Transverse colon (tissue), 4 donors: ENCODE results near the gene BAHCC1. TPM values are rescaled to one million over a fixed set of nuclear protein-coding genes. Genes with fewer than 3 reads are reported as not detected.

Experiments used
- DNase-seq: peaks from one replicate; pipeline ENCODE4 v3.0.0-alpha.2; 2019
- H3K27ac ChIP-seq, 4 donors: fragments of 200-600 bp; sonication (generic); 2 replicates each; pipeline ENCODE4 v1.5.1; 2016 to 2018; ENCODE audit warnings: inconsistent platforms in 4 of 4
- H3K27me3 ChIP-seq: fragments of 200-600 bp; sonication (generic); 2 replicates; pipeline ENCODE4 v1.5.1; 2017; ENCODE audit warnings: inconsistent platforms
- H3K36me3 ChIP-seq, 4 donors: fragments of 200-600 bp; sonication (generic); 2 replicates each; pipeline ENCODE4 v1.5.1; 2017 to 2019; ENCODE audit warnings: inconsistent platforms in 4 of 4
- H3K4me1 ChIP-seq, 4 donors: fragments of 200-600 bp; sonication (generic); 2 replicates each; pipeline ENCODE4 v1.5.1; 2017 to 2020; ENCODE audit warnings: inconsistent platforms in 4 of 4
- H3K4me3 ChIP-seq, 4 donors: fragments of 200-600 bp; sonication (generic); 1 replicate in 1 of 4; 2 replicates in 3 of 4; pipeline versions ENCODE4 v1.5.1 to v1.6.1; 2017 to 2019; ENCODE audit warnings: inconsistent platforms in 4 of 4
- H3K9me3 ChIP-seq, 2 donors: fragments of 200-600 bp; sonication (generic); 2 replicates each; pipeline ENCODE4 v1.5.1; 2017 to 2019; ENCODE audit warnings: inconsistent platforms in 2 of 2
- CTCF ChIP-seq, 5 experiments: fragments of 200-600 bp in 3 of 5; fragments of 450-650 bp in 2 of 5; sonication (generic) in 3 of 5; IDR thresholded peaks; 1 replicate in 2 of 5; 2 replicates in 3 of 5; pipeline ENCODE4 v1.5.1; 2016 to 2017; ENCODE audit warnings: antibody characterized with exemption in 5 of 5, inconsistent platforms in 3 of 5, mild to moderate bottlenecking in 2 of 5, moderate library complexity in 1 of 5
- EP300 ChIP-seq: sonication (generic); formaldehyde crosslinking; IDR thresholded peaks from one replicate; pipeline ENCODE4 v1.6.1; 2017; ENCODE audit warnings: antibody characterized with exemption, low read depth
- POLR2A ChIP-seq: fragments of 450-650 bp; IDR thresholded peaks from one replicate; pipeline ENCODE4 v1.6.1; 2016; ENCODE audit warnings: antibody characterized with exemption, mild to moderate bottlenecking, moderate library complexity
- POLR2AphosphoS5 ChIP-seq, 3 donors: sonication (generic); formaldehyde crosslinking; IDR thresholded peaks; one replicate each; pipeline ENCODE4 v1.6.1; 2016; ENCODE audit warnings: antibody characterized with exemption in 3 of 3
- WGBS, 2 donors: methylation state at CpG; one replicate each; pipeline ENCODE4 v1.1.5; 2018; ENCODE audit warnings: low coverage in 1 of 2; 5-methylcytosine and 5-hydroxymethylcytosine counted together
- in situ Hi-C, 4 donors: fragments of 200-750 bp; cut with MboI; loops; one replicate each; pipeline versions ENCODE4 v1.15.0 to v1.15.1; 2017; ENCODE audit warnings: low sequenced_read_pairs in 3 of 4, low pct_ligation_motif_present in 1 of 4, low pct_unique_long_range_greater_than_20kb in 1 of 4
- intact Hi-C: fragments of 100-400 bp; cut with DNase I; formaldehyde crosslinking; loops from one replicate; pipeline ENCODE4 v1.15.1; 2023; ENCODE audit warnings: low total_unique reads
- total RNA-seq, 4 donors: library from RNA; depleted of rRNA; stranded (reverse); fragments of >200 nt; gene quantifications; one replicate each; pipeline ENCODE4 v1.1.0, GENCODE V29; 2016

The BAHCC1 gene
- total RNA-seq, 4 donors from 2014 or later = 8.7 to 133 (median 12.4) TPM

DNA sequence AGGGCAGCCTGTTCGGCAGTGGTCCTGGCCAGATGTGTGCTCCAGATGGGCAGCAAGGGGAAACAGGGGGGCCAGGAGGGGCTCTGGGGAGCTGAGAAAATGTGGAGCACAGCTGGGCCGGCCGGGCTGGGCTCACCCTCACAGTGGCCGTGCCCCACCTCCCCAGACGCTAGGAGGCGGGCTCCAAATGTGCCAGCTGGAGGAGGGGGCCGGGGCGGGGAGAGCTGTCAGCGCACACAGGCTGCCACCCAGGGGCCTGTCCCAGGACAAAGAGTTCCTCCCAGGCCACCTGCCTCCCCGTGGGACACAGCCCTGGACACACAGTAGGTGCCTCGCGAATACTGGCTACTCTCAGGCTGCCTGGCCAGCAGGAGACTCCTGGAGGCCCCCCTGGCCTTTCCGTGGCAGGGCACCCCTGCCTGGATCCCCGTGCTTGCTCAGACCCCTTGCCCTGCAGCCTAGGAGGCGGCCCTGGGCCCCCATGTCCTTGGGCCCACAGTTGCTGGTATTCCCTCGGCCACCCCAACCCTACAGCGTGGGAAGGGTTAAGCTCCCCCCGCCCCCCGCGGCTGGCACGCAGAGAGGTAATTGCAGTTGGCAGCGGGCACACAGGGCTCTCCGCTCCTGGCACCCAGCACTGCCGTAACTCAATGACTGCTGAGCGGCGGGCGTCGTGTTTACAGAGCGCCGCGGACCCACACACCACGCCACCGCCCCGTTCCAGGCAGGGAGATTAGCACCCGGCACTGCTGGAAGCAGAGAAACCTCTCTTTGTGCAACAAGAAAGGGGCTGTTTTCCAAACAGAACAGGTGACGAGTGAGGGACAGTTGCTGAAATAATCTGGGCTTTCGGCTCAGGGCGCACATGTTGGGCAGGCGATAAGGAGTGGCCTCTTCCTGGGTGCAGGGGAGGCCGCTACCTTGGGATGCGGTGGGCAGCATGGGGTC is 32.2 kb downstream of the BAHCC1 start:
- Histone ChIP-seq H3K4me1 (peaks cover 45 to 54% (median 50%) of the 10 kb centered on the region in 4 donors), H3K27ac (peak overlapping the region in 3 of 4 donors; percentile 4 to 45 (median 26)), H3K9me3 (no peaks in the 10 kb centered on the region), H3K4me3 (no peak overlapping the region), H3K36me3 (no peaks in the 10 kb centered on the region), H3K27me3 (peaks cover 7% of the 10 kb centered on the region)
- in situ Hi-C loops = no loop called here
- intact Hi-C loops = no loop called here
- WGBS, 2 donors = 26% methylated on average over 31 of the region's 41 CpGs; no CpG with 5 or more reads in 1 of the 2 donors
- TF ChIP-seq EP300 = no peak
- no peak for TF ChIP-seq CTCF (IDR thresholded peaks at IDR 0.05)
- TF ChIP-seq POLR2AphosphoS5 (IDR thresholded peaks at IDR 0.05) = no peak
- TF ChIP-seq POLR2A = no peak
- peak; percentile 67 for DNase-seq

DNA sequence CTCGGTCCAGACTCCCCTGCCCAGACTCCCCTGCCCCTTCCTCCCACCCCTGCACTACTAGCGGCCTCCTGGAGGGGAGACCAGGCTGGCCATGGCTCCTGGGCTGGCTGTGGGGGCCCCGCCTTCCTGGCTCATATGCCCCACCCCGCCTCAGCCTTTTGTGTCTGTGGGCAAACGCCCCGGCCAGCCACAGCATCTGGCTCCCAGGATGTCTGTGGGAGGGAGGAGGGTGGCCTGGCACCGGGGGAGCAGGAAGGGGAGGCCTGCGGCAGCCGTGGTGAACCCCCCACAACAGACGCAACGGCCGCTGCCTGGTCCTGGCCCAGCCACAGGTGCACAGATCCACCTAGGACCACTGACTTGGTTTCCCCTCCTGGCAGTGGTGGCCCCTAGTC is 32.9 kb downstream of the BAHCC1 start:
- H3K27ac ChIP-seq = peak overlapping the region in 3 of 4 donors; percentile 4 to 45 (median 26)
- WGBS, 2 donors = 13% methylated on average over 12 of the region's 12 CpGs; no CpG with 5 or more reads in 1 of the 2 donors

GRCh38 chr17:81428516-81428915 is 33.3 kb downstream of the BAHCC1 start:
- in situ Hi-C loops (no loop called here), intact Hi-C loops (no loop called here)
- no peak overlapping the region for H3K4me3 ChIP-seq
- DNase-seq = no peak
- H3K36me3 ChIP-seq = no peaks in the 10 kb centered on the region
- peak overlapping the region in 1 of 4 donors; percentile 45 for H3K27ac ChIP-seq
- H3K9me3 ChIP-seq = no peaks in the 10 kb centered on the region
- H3K4me1 ChIP-seq = peaks cover 36 to 43% (median 41%) of the 10 kb centered on the region in 4 donors
- TF ChIP-seq POLR2A = no peak
- no peak for TF ChIP-seq POLR2AphosphoS5 (IDR thresholded peaks at IDR 0.05)
- no peak for TF ChIP-seq CTCF (IDR thresholded peaks at IDR 0.05)
- TF ChIP-seq EP300 = no peak
- WGBS, 2 donors = 42% methylated on average over 11 of the region's 11 CpGs; no CpG with 5 or more reads in 1 of the 2 donors
- peaks cover 7% of the 10 kb centered on the region for H3K27me3 ChIP-seq

More for the DNA sequence above, 32.9 kb downstream of the BAHCC1 start:
- no peaks in the 10 kb centered on the region for H3K9me3 ChIP-seq
- H3K27me3 ChIP-seq = peaks cover 7% of the 10 kb centered on the region
- H3K4me3 ChIP-seq = no peak overlapping the region
- intact Hi-C loops (no loop called here), in situ Hi-C loops (no loop called here)
- no peaks in the 10 kb centered on the region for H3K36me3 ChIP-seq
- peaks cover 40 to 47% (median 45%) of the 10 kb centered on the region in 4 donors for H3K4me1 ChIP-seq
- DNase-seq = peak; percentile 52
- TF ChIP-seq EP300 (no peak), POLR2AphosphoS5 (IDR thresholded peaks at IDR 0.05) (no peak), POLR2A (no peak)

DNA sequence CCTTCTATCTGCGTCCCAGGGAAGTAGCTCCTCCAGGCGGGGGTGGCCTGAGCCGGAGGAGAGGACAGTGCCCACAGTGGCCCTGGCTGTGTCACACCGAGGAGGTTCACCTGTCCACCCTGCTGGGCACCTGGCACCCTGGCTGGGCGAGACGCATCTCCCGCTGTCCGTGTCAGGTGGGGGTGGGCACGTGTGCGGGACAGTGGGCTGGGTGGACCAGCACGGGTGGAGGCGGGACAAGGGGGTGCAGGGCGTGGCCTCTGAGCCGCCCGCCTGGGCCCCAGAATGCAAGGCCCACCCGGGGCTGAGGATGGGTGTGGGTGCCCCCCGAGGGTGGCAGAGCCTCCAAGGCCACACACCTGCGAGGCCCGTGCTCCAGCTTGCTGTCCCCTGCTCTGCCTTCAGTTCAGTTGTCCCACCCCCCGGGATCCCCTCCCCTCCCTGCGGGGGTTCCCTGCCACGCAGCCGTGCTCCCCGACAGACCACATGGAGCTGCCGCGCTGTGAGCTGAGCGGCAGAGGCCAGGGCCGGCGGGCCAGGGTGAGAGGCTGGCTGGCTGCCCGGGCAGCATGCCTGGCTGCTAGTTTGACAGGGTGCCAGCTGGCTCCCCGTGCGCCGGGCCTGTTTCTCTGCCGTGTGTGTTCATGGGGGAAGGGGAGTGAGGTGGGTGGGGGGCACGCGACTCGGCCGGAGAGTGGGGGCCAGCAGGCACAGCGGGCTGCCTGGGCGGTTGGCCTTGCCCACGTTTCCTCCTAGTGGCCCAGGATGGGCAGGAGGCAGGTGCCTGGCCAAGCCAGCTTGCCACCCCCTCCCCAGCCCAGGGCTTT is 33.9 kb downstream of the BAHCC1 start:
- intact Hi-C loops = no loop called here
- Histone ChIP-seq H3K27ac (peak overlapping the region in 2 of 4 donors; percentile 1 to 33), H3K4me3 (peak overlapping the region in 1 of 4 donors; percentile 7), H3K9me3 (no peaks in the 10 kb centered on the region), H3K27me3 (peaks cover 7% of the 10 kb centered on the region), H3K4me1 (peaks cover 32 to 39% (median 36%) of the 10 kb centered on the region in 4 donors), H3K36me3 (no peaks in the 10 kb centered on the region)
- peak; percentile 81 for DNase-seq
- in situ Hi-C loops = no loop called here
- TF ChIP-seq CTCF (IDR thresholded peaks at IDR 0.05) = no peak
- TF ChIP-seq POLR2A = no peak
- TF ChIP-seq POLR2AphosphoS5 (IDR thresholded peaks at IDR 0.05) = peak in 2 of 3 donors; percentile 45 to 53
- TF ChIP-seq EP300 = no peak
- WGBS, 2 donors = 7% methylated on average over 26 of the region's 41 CpGs; no CpG with 5 or more reads in 1 of the 2 donors
